ENCODE measurements around the gene NISCH. TPM values are rescaled to one million over a fixed set of nuclear protein-coding genes. Genes with fewer than 3 reads are reported as not detected.
A peak's percentile ranks its signal among the peaks of the same experiment; 100 is the strongest.

Gene NISCH
- total RNA-seq, 3 donors from 2014 or later, result 67.7 to 119 (median 108) TPM

- H3K4me3 ChIP-seq, result no peak overlapping the region
These were observed 39.0 kb downstream of the NISCH start for GRCh38 chr3:52494445-52494844.

GRCh38 chr3:52494886-52495495 is 39.6 kb downstream of the NISCH start, which contains the start of gene STAB1:
Gene STAB1, plus strand, starts transcription at chr3:52495338. Its CDS starts 76 bp downstream, at chr3:52495414.
- H3K9me3 ChIP-seq, result no peaks in the 10 kb centered on the region
- no peak for TF ChIP-seq POLR2A (IDR thresholded peaks at IDR 0.05)
- peak in 1 of 3 donors; percentile 24 for TF ChIP-seq POLR2AphosphoS5 (IDR thresholded peaks at IDR 0.05)
- TF ChIP-seq, protein P1, sequence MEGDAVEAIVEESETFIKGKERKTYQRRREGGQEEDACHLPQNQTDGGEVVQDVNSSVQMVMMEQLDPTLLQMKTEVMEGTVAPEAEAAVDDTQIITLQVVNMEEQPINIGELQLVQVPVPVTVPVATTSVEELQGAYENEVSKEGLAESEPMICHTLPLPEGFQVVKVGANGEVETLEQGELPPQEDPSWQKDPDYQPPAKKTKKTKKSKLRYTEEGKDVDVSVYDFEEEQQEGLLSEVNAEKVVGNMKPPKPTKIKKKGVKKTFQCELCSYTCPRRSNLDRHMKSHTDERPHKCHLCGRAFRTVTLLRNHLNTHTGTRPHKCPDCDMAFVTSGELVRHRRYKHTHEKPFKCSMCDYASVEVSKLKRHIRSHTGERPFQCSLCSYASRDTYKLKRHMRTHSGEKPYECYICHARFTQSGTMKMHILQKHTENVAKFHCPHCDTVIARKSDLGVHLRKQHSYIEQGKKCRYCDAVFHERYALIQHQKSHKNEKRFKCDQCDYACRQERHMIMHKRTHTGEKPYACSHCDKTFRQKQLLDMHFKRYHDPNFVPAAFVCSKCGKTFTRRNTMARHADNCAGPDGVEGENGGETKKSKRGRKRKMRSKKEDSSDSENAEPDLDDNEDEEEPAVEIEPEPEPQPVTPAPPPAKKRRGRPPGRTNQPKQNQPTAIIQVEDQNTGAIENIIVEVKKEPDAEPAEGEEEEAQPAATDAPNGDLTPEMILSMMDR (IDR thresholded peaks at IDR 0.05), result no peak
- intact Hi-C loops (cut with DNase I; ENCODE audit: low total_unique reads), result no loop called here
- peak in 1 of 2 donors; percentile 59 for DNase-seq (ENCODE audit: low spot score in 2 of 2)
- no peaks in the 10 kb centered on the region for H3K4me1 ChIP-seq
- peak within 1 kb of the TSS; percentile 17 to 85 for H3K27ac ChIP-seq
- no peaks in the 10 kb centered on the region for H3K27me3 ChIP-seq
- no peaks in the 10 kb centered on the region for H3K36me3 ChIP-seq
- peak within 1 kb of the TSS; percentile 34 to 60 (median 41) for H3K4me3 ChIP-seq

More at GRCh38 chr3:52494445-52494844, 39.0 kb downstream of the NISCH start:
- no peaks in the 10 kb centered on the region for H3K9me3 ChIP-seq
- no peak for DNase-seq (ENCODE audit: low spot score in 2 of 2)
- peak overlapping the region; percentile 17 to 85 for H3K27ac ChIP-seq
- H3K36me3 ChIP-seq, result peaks cover 4% of the 10 kb centered on the region
- no peak for TF ChIP-seq POLR2A (IDR thresholded peaks at IDR 0.05)
- TF ChIP-seq, protein P1 (IDR thresholded peaks at IDR 0.05), result no peak
- TF ChIP-seq POLR2AphosphoS5 (IDR thresholded peaks at IDR 0.05), result no peak
- H3K27me3 ChIP-seq, result no peaks in the 10 kb centered on the region
- H3K4me1 ChIP-seq, result no peaks in the 10 kb centered on the region
- intact Hi-C loops (cut with DNase I; ENCODE audit: low total_unique reads), result no loop called here

- Histone ChIP-seq H3K27ac (peak overlapping the region in 1 of 2 donors; percentile 85), H3K27me3 (no peaks in the 10 kb centered on the region), H3K36me3 (no peaks in the 10 kb centered on the region), H3K4me3 (peak overlapping the region; percentile 34 to 60 (median 41)), H3K9me3 (no peaks in the 10 kb centered on the region), H3K4me1 (no peaks in the 10 kb centered on the region)
- intact Hi-C loops (cut with DNase I; ENCODE audit: low total_unique reads), result no loop called here
- no peak for DNase-seq (ENCODE audit: low spot score in 2 of 2)
- TF ChIP-seq, protein P1 (IDR thresholded peaks at IDR 0.05), result no peak
- TF ChIP-seq POLR2AphosphoS5 (IDR thresholded peaks at IDR 0.05) (peak in 1 of 3 donors; percentile 56), POLR2A (IDR thresholded peaks at IDR 0.05) (no peak)
These were observed 40.6 kb downstream of the NISCH start for GRCh38 chr3:52495777-52496602.

GRCh38 chr3:52498137-52499054 is 43.0 kb downstream of the NISCH start:
- Histone ChIP-seq H3K4me3 (no peak overlapping the region), H3K9me3 (no peaks in the 10 kb centered on the region), H3K27me3 (no peaks in the 10 kb centered on the region), H3K4me1 (no peaks in the 10 kb centered on the region), H3K36me3 (no peaks in the 10 kb centered on the region), H3K27ac (peak overlapping the region; percentile 17 to 43)
- peak in 1 of 2 donors; percentile 39 for DNase-seq (ENCODE audit: low spot score in 2 of 2)
- intact Hi-C loops (cut with DNase I; ENCODE audit: low total_unique reads), result no loop called here
- TF ChIP-seq POLR2AphosphoS5 (IDR thresholded peaks at IDR 0.05) (no peak), POLR2A (IDR thresholded peaks at IDR 0.05) (no peak)
- TF ChIP-seq, protein P1 (IDR thresholded peaks at IDR 0.05), result no peak

Measured in breast epithelium (tissue), 4 donors.